HEK293 (cell line): Measurements from ENCODE around the gene TYW1B.
"Not testable (repeated sequence)": the region's sequence is repeated elsewhere in the genome, so short reads cannot be mapped to it uniquely, and the experiment has no call there.

Experiments used
- AEBP2 ChIP-seq: fragments of 450-650 bp; formaldehyde crosslinking; IDR thresholded peaks from 2 replicates; pipeline ENCODE4 v1.5.1; 2016; ENCODE audit warnings: missing biosample characterization, missing genetic modification characterization, borderline replicate concordance
- CTCF ChIP-seq: fragments of 450-650 bp; formaldehyde crosslinking; IDR thresholded peaks from 2 replicates; pipeline ENCODE4 v1.5.1; 2016; ENCODE audit warnings: missing biosample characterization, missing genetic modification characterization

GRCh38 chr7:72795401-72795800, 32.6 kb downstream of the TYW1B start:
- TF ChIP-seq AEBP2; CTCF (tag by site-specific recombination): not testable (repeated sequence)
